ENCODE measurements around the gene CDC42BPG.

The CDC42BPG gene

DNA sequence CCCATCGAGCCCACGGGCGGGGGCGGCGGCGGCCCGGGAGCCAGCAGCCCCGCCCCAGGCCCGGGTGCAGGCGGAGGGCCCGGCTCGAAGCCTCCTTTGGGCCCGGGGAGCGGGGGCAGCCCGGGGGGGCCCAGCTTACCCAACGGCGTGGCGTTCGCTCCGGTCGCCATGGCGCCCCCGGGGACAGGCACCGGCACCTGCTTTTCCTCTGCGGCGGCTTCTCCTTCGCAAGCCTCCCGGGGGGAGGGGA lies 66.3 kb downstream of the CDC42BPG start:
- Histone ChIP-seq H3K27me3 (ENCODE audit: control insufficient read depth, insufficient read depth, low read length, poor library complexity, severe bottlenecking) (no peaks in the 10 kb centered on the region), H3K36me3 (ENCODE audit: control insufficient read depth, insufficient read depth, low read length) (peaks cover 26% of the 10 kb centered on the region), H3K4me1 (ENCODE audit: control insufficient read depth, insufficient read depth, low read length) (peaks cover 7% of the 10 kb centered on the region), H3K9me3 (ENCODE audit: control insufficient read depth, low read length) (no peaks in the 10 kb centered on the region), H3K27ac (ENCODE audit: insufficient read depth, low read depth, low read length, poor library complexity, severe bottlenecking) (peak overlapping the region; percentile 97), H3K4me3 (ENCODE audit: insufficient read depth, low read depth, low read length) (peak overlapping the region; percentile 81)
- 0% methylated on average over 28 of the region's 28 CpGs for WGBS, 2 experiments

DNA sequence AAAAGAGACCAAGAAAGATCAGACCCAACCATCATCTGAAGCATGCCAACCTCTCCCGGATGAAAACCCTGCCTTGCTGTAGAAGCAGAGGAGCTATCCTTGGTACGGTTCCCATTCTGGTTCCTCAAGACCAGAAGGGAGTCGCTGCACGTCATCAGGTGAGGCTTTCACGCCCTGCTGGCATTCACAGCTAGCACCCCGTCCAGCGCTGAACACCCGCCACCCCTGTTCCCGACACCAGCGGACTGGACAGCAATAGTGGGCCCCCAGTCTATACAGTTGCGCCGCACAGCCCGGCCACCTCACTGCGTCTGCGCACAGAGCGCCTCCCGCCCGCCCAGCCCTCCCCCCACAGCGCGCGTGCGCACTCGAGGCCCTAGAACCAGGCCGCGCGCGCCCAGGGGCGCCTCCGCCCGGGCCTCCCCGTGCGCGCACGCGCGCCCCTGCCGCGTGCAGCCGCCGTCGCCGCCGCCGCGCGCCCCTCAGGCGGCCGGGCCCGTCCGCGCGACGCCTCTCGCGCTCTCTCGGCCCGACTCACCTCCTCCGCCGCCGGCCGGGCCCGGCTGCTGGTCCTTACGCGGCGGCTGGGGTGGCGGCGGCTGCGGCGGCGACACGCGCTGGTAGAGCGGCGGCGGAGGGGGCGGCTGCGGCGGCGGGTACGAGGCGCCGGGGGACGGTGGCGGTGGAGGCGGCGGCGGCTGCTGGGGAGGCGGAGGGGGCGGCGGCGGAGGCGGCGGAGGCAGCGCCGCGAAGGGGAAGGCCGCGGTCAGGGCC lies 66.8 kb downstream of the CDC42BPG start:
- no peaks in the 10 kb centered on the region for H3K9me3 ChIP-seq (ENCODE audit: control insufficient read depth, low read length)
- H3K4me3 ChIP-seq (ENCODE audit: insufficient read depth, low read depth, low read length) = peak overlapping the region; percentile 85
- WGBS, 2 experiments = 0% methylated on average over 98 of the region's 98 CpGs
- H3K27me3 ChIP-seq (ENCODE audit: control insufficient read depth, insufficient read depth, low read length, poor library complexity, severe bottlenecking) = no peaks in the 10 kb centered on the region
- H3K36me3 ChIP-seq (ENCODE audit: control insufficient read depth, insufficient read depth, low read length) = peaks cover 32% of the 10 kb centered on the region
- H3K4me1 ChIP-seq (ENCODE audit: control insufficient read depth, insufficient read depth, low read length) = peaks cover 7% of the 10 kb centered on the region
- H3K27ac ChIP-seq (ENCODE audit: insufficient read depth, low read depth, low read length, poor library complexity, severe bottlenecking) = peak overlapping the region; percentile 97

DNA sequence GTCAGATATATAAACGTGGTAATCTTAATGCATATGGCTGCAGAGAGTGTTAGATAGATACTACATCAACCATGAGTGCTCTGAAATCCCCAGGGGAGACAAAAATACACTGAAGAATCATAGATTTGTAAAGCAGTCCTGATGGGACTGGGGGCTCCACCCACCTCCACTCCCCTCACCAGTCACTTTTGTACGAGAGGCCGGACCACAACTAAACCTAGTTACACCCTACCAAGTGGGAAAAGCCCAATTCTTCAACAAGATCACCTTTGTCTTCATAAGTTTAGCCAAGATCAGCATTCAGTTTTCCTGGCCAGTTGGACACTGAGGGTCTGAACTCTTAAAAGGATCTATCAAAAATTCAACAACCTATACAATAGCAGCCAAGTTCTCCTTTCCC lies 67.6 kb downstream of the CDC42BPG start:
- 56 to 69% methylated on average over 2 to 3 of the region's 3 CpGs for WGBS, 2 experiments
- Histone ChIP-seq H3K27me3 (ENCODE audit: control insufficient read depth, insufficient read depth, low read length, poor library complexity, severe bottlenecking) (no peaks in the 10 kb centered on the region), H3K27ac (ENCODE audit: insufficient read depth, low read depth, low read length, poor library complexity, severe bottlenecking) (no peak overlapping the region), H3K9me3 (ENCODE audit: control insufficient read depth, low read length) (no peaks in the 10 kb centered on the region), H3K4me3 (ENCODE audit: insufficient read depth, low read depth, low read length) (peak overlapping the region; percentile 85), H3K36me3 (ENCODE audit: control insufficient read depth, insufficient read depth, low read length) (peaks cover 38% of the 10 kb centered on the region), H3K4me1 (ENCODE audit: control insufficient read depth, insufficient read depth, low read length) (peaks cover 7% of the 10 kb centered on the region)

DNA sequence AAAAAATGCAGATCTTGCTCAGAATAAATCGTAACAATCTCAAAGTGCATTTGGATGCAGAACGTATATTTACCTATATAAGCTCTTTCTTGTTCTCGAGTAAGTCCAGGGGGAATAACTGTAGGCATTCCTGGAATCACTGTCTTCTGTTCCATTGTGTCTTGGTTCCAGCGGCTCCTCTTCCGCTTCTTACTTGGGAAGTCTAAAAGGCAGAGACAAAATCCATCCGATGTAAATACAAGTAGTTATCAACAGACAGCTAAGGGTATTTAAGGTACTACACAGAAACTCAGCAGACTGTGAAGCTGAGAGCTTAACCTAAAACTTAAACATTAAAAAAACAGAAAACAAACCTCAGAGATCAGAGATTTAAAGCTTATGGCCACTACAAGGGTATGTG lies 68.0 kb downstream of the CDC42BPG start:
- H3K9me3 ChIP-seq (ENCODE audit: control insufficient read depth, low read length) = no peaks in the 10 kb centered on the region
- peak overlapping the region; percentile 85 for H3K4me3 ChIP-seq (ENCODE audit: insufficient read depth, low read depth, low read length)
- H3K36me3 ChIP-seq (ENCODE audit: control insufficient read depth, insufficient read depth, low read length) = peaks cover 42% of the 10 kb centered on the region
- H3K27me3 ChIP-seq (ENCODE audit: control insufficient read depth, insufficient read depth, low read length, poor library complexity, severe bottlenecking) = no peaks in the 10 kb centered on the region
- no peak overlapping the region for H3K27ac ChIP-seq (ENCODE audit: insufficient read depth, low read depth, low read length, poor library complexity, severe bottlenecking)
- peaks cover 7% of the 10 kb centered on the region for H3K4me1 ChIP-seq (ENCODE audit: control insufficient read depth, insufficient read depth, low read length)
- 94 to 96% methylated on average over 6 of the region's 6 CpGs for WGBS, 2 experiments

DNA sequence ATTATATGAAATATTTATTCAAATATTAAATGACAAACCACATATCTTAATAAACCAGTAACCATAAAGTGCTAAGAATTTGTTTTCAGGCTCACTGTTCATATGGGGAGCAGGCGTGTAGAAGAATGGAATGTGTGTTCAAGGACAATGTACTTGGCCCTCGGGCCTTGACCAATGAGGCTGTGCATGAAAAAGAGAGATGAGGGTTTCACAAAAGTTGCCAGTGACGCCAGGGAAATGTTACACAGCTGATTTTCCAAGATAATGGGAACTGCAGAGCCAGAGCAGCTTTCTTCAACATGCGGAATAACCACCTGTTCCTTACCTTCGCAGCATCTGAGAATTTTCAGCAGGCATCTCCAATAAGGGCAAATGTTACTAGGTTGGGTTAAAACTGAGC lies 70.3 kb downstream of the CDC42BPG start:
- peaks cover 7% of the 10 kb centered on the region for H3K4me1 ChIP-seq (ENCODE audit: control insufficient read depth, insufficient read depth, low read length)
- no peaks in the 10 kb centered on the region for H3K27me3 ChIP-seq (ENCODE audit: control insufficient read depth, insufficient read depth, low read length, poor library complexity, severe bottlenecking)
- no peak overlapping the region for H3K27ac ChIP-seq (ENCODE audit: insufficient read depth, low read depth, low read length, poor library complexity, severe bottlenecking)
- no peak overlapping the region for H3K4me3 ChIP-seq (ENCODE audit: insufficient read depth, low read depth, low read length)
- H3K9me3 ChIP-seq (ENCODE audit: control insufficient read depth, low read length) = no peaks in the 10 kb centered on the region
- H3K36me3 ChIP-seq (ENCODE audit: control insufficient read depth, insufficient read depth, low read length) = peaks cover 65% of the 10 kb centered on the region
- 96 to 97% methylated on average over 5 of the region's 5 CpGs for WGBS, 2 experiments

All from ectodermal cell (in vitro differentiated cells).